NT2/D1 (cell line): ENCODE results near the gene ZNF202.

Experiments
- YY1 ChIP-seq: IDR thresholded peaks from 2 replicates; pipeline ENCODE4 v1.6.1; 2011; ENCODE audit not compliant: insufficient read length, insufficient read depth
- ZNF274 ChIP-seq: IDR thresholded peaks from 2 replicates; pipeline ENCODE4 v1.6.1; 2011; ENCODE audit warnings: mild to moderate bottlenecking, low read depth, low read length

GRCh38 chr11:123753110-123753509, 11.7 kb upstream of the ZNF202 start:
- TF ChIP-seq YY1 (no peak), ZNF274 (no peak)
